ENCODE data around the gene POU4F1. TPM values are rescaled to one million over a fixed set of nuclear protein-coding genes. Genes with fewer than 3 reads are reported as not detected.
A peak's percentile ranks its signal among the peaks of the same experiment; 100 is the strongest.

POU4F1 gene
- polyA plus RNA-seq, 3 donors, result not detected

DNA sequence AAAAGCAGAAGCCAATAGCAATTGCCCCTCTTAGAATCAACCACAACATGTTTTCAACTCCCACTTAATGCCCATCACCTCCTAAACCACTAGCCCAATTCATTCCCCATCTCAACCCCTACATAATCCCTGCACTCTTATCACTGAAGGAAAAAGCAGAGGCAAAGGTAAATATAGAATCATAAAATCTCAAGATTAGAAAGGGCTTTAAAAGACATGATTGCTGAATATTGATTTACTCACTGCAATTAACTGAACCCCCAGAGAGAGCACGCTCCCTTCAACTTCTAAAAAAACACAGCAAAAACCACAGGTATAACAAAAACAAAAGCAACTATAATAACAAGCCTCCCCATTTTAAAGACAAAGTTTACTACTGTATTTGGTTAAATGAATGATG, 15.1 kb upstream of the POU4F1 start:
- DNase-seq, result no peak
- Histone ChIP-seq H3K36me3 (replicated peaks in 1 of 2; ENCODE audit: control insufficient read depth in 1 of 2, insufficient read depth in 2 of 2, low read length in 2 of 2) (peaks cover 19 to 74% of the 10 kb centered on the region in 2 donors), H3K4me3 (replicated peaks in 1 of 3; ENCODE audit: low read depth in 2 of 3, low read length in 3 of 3) (no peak overlapping the region), H3K27me3 (ENCODE audit: control insufficient read depth in 2 of 2, insufficient read depth in 2 of 2, low read length in 2 of 2) (no peaks in the 10 kb centered on the region), H3K27ac (ENCODE audit: low read depth in 1 of 2, low read length in 2 of 2) (no peak overlapping the region), H3K9ac (ENCODE audit: insufficient read depth, low read length, poor library complexity, severe bottlenecking) (no peak overlapping the region), H3K79me2 (ENCODE audit: insufficient read depth, low read length) (no peaks in the 10 kb centered on the region), H2AFZ (ENCODE audit: insufficient read depth, low read depth, low read length, poor library complexity, severe bottlenecking) (no peak overlapping the region), H3K4me1 (ENCODE audit: control insufficient read depth in 1 of 2, insufficient read depth in 2 of 2, low read length in 2 of 2) (no peaks in the 10 kb centered on the region), H3K9me3 (replicated peaks in 1 of 2; ENCODE audit: control insufficient read depth in 1 of 2, insufficient read depth in 1 of 2, low read length in 2 of 2) (no peaks in the 10 kb centered on the region), H4K20me1 (ENCODE audit: insufficient read depth, low read length) (no peaks in the 10 kb centered on the region), H3K4me2 (replicated peaks; ENCODE audit: extremely low read depth, low read length, poor library complexity, severe bottlenecking) (no peak overlapping the region)
- Mint-ChIP-seq H3K4me3 (no peak overlapping the region), H3K27ac (no peak overlapping the region), H3K4me1 (no peaks in the 10 kb centered on the region), H3K27me3 (ENCODE audit: low read depth in 3 of 3) (peaks cover 0 to 3% (median 0%) of the 10 kb centered on the region in 3 donors), H3K9me3 (no peaks in the 10 kb centered on the region), H3K36me3 (peaks cover 50 to 62% of the 10 kb centered on the region in 2 donors)
- TF ChIP-seq, protein P1, sequence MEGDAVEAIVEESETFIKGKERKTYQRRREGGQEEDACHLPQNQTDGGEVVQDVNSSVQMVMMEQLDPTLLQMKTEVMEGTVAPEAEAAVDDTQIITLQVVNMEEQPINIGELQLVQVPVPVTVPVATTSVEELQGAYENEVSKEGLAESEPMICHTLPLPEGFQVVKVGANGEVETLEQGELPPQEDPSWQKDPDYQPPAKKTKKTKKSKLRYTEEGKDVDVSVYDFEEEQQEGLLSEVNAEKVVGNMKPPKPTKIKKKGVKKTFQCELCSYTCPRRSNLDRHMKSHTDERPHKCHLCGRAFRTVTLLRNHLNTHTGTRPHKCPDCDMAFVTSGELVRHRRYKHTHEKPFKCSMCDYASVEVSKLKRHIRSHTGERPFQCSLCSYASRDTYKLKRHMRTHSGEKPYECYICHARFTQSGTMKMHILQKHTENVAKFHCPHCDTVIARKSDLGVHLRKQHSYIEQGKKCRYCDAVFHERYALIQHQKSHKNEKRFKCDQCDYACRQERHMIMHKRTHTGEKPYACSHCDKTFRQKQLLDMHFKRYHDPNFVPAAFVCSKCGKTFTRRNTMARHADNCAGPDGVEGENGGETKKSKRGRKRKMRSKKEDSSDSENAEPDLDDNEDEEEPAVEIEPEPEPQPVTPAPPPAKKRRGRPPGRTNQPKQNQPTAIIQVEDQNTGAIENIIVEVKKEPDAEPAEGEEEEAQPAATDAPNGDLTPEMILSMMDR (IDR thresholded peaks at IDR 0.05), result no peak
- intact Hi-C loops (cut with micrococcal nuclease), result no loop called here
- WGBS (ENCODE audit: insufficient coverage), result no CpG with 5 or more reads among the region's 1 CpG

DNA sequence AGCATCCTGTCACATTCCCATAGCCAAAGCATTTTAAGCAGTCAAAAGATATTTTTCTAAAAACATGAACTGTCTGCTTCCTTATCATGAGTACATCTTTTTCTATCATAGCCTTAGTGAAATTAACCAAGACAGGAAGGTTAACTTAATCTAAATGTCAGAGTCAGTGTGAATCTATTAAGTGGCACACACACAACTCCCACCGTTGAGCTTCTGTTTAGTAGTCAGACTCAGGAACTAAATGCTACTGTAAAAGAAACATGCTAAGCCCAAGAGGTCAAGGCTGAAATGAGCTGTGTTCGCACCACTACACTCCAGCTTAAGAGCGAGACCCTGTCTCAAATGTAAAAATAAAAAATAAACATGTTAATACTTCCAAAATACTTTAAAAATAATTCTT, 7.7 kb upstream of the POU4F1 start:
- peaks cover 54 to 71% of the 10 kb centered on the region in 2 donors for H3K27me3 ChIP-seq (ENCODE audit: control insufficient read depth in 2 of 2, insufficient read depth in 2 of 2, low read length in 2 of 2)
- TF ChIP-seq, protein P1 (IDR thresholded peaks at IDR 0.05), result no peak
- H3K4me3 ChIP-seq (replicated peaks in 1 of 3; ENCODE audit: low read depth in 2 of 3, low read length in 3 of 3), result no peak overlapping the region
- H2AFZ ChIP-seq (ENCODE audit: insufficient read depth, low read depth, low read length, poor library complexity, severe bottlenecking), result no peak overlapping the region
- H3K4me2 ChIP-seq (replicated peaks; ENCODE audit: extremely low read depth, low read length, poor library complexity, severe bottlenecking), result no peak overlapping the region
- peaks cover 37% of the 10 kb centered on the region for H3K4me1 Mint-ChIP-seq
- H3K27ac Mint-ChIP-seq, result no peak overlapping the region
- H3K4me3 Mint-ChIP-seq, result peak overlapping the region in 1 of 2 donors; percentile 27
- no peak for DNase-seq
- no peak overlapping the region for H3K27ac ChIP-seq (ENCODE audit: low read depth in 1 of 2, low read length in 2 of 2)
- peaks cover 7 to 20% of the 10 kb centered on the region in 2 donors for H3K36me3 ChIP-seq (replicated peaks in 1 of 2; ENCODE audit: control insufficient read depth in 1 of 2, insufficient read depth in 2 of 2, low read length in 2 of 2)
- peaks cover 67 to 71% (median 68%) of the 10 kb centered on the region in 3 donors for H3K27me3 Mint-ChIP-seq (ENCODE audit: low read depth in 3 of 3)
- H4K20me1 ChIP-seq (ENCODE audit: insufficient read depth, low read length), result no peaks in the 10 kb centered on the region
- H3K79me2 ChIP-seq (ENCODE audit: insufficient read depth, low read length), result no peaks in the 10 kb centered on the region
- H3K4me1 ChIP-seq (ENCODE audit: control insufficient read depth in 1 of 2, insufficient read depth in 2 of 2, low read length in 2 of 2), result peaks cover 27 to 29% of the 10 kb centered on the region in 2 donors
- H3K9me3 Mint-ChIP-seq, result peaks cover 0 to 23% (median 14%) of the 10 kb centered on the region in 7 donors
- intact Hi-C loops (cut with micrococcal nuclease), result no loop called here
- peaks cover 0 to 48% of the 10 kb centered on the region in 2 donors for H3K9me3 ChIP-seq (replicated peaks in 1 of 2; ENCODE audit: control insufficient read depth in 1 of 2, insufficient read depth in 1 of 2, low read length in 2 of 2)
- H3K36me3 Mint-ChIP-seq, result peaks cover 19 to 21% of the 10 kb centered on the region in 2 donors
- no CpG with 5 or more reads among the region's 3 CpGs for WGBS (ENCODE audit: insufficient coverage)
- H3K9ac ChIP-seq (ENCODE audit: insufficient read depth, low read length, poor library complexity, severe bottlenecking), result no peak overlapping the region

Data from CD14-positive monocyte (primary cell).